Left colon (tissue), 2 donors: ENCODE results near the gene ROBO2. TPM values are rescaled to one million over a fixed set of nuclear protein-coding genes. Genes with fewer than 3 reads are reported as not detected.

Experiments
- ATAC-seq: fragments of 200-7000 bp; cut with Tn5 transposase; one replicate; pipeline ENCODE4 v1.9.1; 2020; ENCODE audit warnings: mild to moderate bottlenecking, moderate library complexity
- DNase-seq, 2 donors: peaks; one replicate each; pipeline ENCODE4 v3.0.0-alpha.2; 2020
- intact Hi-C, 2 donors: fragments of 100-400 bp; cut with DNase I in 1 of 2; cut with micrococcal nuclease in 1 of 2; formaldehyde crosslinking; loops; one replicate each; pipeline versions ENCODE4 v1.11.2 to v1.14.0; 2022; cut with DNase I, micrococcal nuclease
- total RNA-seq, 2 donors: library from RNA; stranded (reverse); fragmentation: NEBNext Ultra II Directional; extraction: Animal tissue kit (Norgen Biotek cat#: 25700); gene quantifications; one replicate each; pipeline ENCODE4 v1.2.1, GENCODE V29; 2021
- donor health status: DM: no; HTN: no; CAD: no.
- donor health status: DM: yes; HTN: yes; CAD: no.

The ROBO2 gene
- total RNA-seq, 2 donors from 2014 or later, result 0.28 to 1.4 TPM

DNA sequence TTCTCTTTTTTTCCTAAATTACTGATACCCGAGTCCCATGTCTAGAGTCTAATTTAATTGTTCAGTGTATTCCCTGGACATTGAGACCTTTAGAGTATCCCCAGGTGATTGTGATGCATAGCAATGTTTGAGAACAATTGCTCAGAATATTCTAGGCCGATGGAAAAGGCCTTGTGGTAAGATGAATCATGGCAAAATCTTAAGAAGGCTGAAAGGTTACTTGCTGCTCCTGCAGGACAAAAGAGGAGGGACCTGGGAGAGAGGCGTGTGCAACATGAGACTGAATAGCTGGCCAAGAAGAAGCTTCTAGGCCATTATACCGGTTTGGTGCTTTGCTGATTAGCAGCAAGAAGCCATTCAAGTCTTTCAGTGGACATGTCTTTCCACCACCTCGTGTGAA, 256.6 kb downstream of the ROBO2 start:
- no peak for ATAC-seq
- intact Hi-C loops, result no loop called here
- no peak for DNase-seq

DNA sequence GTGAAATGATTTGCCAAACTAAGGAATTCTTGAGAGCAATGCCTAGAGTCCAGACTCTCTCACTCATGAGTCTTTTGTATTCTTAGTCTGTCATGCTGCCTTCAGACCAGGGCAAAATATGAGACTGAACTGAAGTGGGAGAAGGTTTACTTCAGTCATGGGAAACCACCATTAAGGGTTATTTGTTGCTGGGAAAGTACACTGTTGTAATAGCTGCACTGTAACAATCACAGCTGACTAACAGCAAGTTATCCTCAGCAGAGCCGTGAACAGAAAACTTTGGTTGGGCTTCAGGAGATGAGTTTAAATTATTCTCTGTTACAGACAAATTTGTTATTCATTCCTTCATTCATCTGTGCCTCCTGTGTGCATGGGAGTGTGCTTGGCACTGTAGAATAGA, 258.5 kb downstream of the ROBO2 start:
- intact Hi-C loops, result no loop called here
- DNase-seq, result no peak
- no peak for ATAC-seq

DNA sequence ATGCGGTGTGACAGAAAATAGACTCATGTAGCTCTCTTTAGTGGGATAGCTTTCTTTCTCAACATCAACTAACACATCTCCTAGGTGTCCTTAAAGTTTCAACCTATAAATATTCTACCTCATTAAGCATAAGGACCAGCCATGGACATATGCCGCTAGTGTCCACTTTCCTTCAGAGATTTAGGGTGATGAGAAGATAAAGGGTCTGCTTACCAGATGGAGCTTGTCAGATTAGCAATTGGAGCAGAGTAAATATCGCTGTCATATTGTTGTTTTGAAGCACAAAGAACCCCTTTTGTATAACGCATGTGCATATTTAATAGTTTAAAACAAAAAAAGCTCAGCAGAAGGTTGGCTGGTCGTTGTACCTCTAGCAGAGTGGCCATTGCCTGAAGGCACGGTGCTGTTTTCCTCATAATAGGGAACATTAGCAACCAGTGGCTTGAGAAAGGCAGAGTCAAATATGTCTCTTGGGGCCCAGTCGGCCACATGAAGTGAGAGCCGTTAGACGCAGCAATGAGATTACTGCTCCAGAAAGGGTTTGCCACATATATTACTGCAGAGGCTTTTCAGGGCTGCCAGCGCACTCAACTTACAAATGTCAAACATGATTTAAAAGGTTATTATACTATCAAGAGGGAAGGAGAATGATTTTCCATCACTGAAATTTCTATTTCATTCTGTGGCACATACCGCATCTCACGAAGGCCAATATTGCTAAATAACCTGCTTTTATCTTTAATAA, 264.2 kb downstream of the ROBO2 start:
- DNase-seq (no peak), ATAC-seq (no peak)
- intact Hi-C loops, result no loop called here

DNA sequence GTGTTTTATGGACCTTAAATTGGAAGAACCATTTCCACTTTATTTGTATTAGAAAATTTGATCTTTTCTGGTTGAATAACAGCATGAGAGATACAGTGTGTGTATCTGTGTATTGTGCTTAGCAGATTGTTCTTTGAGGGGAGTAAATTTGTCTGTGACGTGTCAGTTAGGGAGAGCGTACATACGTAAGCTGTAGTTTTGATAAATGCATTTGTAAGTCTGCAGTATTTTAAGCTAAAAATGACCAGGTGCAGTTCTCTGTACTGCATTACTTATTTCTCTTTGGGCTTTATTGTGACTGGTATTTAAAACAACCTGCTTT, 264.8 kb downstream of the ROBO2 start:
- ATAC-seq (no peak), DNase-seq (no peak)
- intact Hi-C loops, result no loop called here

DNA sequence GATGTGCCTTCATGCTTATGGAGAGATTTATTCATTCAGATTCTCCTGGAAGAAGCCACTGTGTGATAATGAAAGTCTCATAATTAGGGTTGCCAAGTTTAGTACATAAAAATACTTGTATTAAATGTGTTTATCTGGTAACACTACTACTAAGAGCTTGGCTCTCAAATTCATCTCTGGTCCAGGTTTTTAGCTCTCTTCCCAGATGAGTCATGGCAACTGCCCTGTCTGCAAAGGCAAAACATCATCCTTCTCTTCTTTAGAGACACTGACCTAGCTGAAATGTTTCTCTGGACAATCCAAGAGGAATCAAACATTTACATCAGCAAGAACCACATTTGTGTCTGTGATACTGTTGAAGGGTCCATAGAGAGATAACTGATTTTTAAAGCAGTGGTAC, 269.6 kb downstream of the ROBO2 start:
- no peak for DNase-seq
- intact Hi-C loops, result no loop called here

DNA sequence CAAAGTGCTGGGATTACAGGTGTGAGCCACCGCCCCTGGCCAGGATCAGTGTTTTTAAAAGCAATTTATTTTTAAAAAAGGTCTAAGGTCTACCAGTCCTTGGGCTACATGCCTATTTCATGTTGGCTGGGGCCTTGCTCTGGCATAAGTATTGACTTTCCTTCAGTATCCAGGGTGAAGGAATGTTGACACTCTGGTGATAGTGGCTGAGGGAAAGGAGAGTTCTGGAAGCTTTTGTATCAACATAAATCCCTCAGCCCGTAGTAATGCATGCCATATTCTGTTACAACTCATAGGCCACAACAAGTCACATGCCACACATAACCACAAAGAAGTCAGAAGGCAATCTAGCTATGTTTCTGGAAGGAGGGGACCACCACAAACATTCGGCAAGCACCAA, 273.9 kb downstream of the ROBO2 start:
- no peak for DNase-seq
- ATAC-seq, result no peak
- intact Hi-C loops, result no loop called here

More for the DNA sequence above, 269.6 kb downstream of the ROBO2 start:
- ATAC-seq, result no peak

DNA sequence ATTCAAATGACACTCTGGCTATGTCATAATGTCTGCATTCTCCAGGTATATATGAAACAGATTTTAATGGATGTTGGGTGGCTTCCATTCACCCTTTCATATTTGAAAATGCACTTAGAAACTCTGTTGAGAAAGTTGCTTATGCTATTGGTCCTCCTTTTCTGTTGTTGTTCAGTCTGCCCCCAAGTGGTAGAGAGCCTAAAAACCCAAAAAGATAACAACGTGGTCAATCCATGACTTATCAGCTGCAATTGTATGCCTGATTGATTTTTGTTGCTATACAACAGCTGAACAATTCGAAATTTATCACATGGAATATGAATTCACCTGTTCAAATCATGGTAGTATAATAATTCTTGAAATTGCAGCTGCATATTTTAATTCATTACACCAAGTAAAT, 279.8 kb downstream of the ROBO2 start:
- DNase-seq (no peak), ATAC-seq (no peak)
- intact Hi-C loops, result no loop called here

DNA sequence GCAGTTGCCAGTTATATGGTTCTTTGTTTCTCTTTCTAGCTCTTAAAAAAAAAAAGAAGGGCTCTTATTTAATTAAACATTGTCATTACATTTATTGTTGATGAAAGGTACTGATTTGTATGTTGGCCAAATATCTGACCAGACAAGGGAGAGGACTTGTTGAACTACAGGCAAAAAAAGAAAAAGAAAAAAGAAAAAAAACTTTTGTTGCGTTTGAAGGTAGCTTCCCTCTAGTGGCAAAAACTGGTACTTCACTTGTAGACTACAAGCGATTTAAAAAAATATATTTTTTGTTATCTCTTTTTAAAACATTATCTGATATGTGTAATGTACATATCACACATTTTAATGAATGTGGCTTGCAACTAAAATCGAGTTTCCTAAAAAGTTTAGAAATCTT, 280.6 kb downstream of the ROBO2 start:
- DNase-seq (no peak), ATAC-seq (no peak)
- intact Hi-C loops, result no loop called here

DNA sequence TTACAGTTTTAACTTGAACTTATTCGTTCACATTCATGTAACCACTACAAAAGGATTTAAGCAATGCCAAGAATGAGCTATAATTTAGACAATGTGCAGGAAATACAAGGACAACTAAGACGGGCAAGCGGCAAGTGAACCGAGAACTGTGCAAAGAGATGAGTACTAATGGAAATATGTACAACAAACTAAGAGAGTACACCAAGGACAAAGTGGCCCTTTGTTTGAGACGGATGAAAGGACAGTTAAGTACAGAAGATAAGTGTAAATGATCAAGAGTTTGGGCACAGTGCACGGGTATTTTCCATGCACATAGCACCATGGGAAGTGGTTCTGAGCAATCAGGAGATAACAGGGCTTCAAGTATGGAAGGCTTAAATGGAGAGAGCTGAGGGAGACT, 281.7 kb downstream of the ROBO2 start:
- intact Hi-C loops, result no loop called here
- DNase-seq (no peak), ATAC-seq (no peak)

DNA sequence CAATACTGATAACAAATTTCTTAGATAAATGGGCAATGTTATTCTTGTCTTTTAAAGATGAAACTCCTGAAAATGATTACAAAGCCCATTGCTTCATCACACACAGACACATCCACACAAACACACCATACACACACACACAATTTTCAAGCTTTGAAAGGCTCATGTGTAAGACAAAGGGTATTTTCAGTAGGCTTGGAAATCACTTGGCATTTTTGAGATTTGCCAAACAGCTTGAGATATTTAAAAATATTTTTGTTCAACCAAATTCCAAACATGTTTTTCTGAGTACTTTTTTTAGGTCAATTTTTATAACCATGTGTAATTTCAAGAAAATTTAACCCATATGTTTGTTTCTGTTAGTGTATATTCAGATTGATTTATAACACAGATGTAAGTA, 283.7 kb downstream of the ROBO2 start:
- ATAC-seq, result no peak
- intact Hi-C loops, result no loop called here
- no peak for DNase-seq

DNA sequence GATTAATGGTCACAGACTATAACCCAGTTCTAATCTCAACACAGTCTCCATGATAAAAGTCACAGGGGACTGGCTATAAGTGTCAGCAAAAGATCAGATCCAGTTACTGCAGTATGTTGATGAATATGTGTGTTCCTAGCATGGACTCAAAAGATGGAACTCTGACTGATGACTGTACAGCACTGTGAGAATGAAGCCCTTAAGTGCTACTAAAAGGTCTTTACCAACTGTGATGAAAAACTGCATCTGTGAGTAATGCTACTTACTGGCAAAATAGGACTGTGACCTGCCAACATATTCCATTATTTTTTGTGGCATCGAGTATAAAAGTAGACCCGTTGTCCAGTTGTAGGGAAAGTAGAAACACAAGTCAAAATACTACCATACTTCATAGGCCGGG, 284.2 kb downstream of the ROBO2 start:
- DNase-seq (no peak), ATAC-seq (no peak)
- intact Hi-C loops, result no loop called here

DNA sequence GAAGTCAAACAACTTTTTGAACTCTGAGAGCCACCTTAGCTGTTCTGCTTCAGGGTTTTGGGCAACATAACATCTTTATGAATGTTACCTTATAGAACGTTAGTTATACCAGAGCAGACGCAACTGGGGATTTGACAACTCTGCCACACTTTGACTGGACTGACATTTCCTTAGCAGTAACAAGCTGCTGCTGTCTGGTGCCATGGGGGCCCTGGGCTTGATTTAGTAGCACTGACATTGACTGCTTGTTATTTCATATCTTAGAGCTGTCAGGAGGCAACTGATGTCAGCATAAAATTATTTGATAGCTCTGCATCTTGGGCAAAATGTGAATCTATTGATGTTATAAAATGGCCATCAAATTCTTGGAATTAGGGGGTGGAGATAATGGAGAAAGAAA, 285.4 kb downstream of the ROBO2 start:
- intact Hi-C loops, result no loop called here
- no peak for DNase-seq
- ATAC-seq, result no peak

DNA sequence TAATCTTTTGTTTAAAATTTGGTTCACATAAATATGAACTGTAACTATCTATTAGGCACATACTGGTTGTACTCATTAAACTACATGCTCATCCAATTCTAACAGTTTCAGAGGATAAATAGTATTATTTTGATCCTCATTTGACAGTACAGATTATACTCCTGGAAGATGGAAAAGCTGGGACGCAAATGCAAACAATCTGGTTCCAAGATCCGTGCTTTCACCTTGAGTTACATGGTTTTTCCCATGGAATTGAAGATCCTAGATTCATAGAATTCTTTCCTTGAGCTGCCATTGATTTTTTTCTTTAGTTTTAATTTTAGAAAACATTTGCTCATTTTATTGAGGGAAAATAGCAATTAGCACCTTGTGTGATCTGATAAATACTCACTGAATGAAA, 285.8 kb downstream of the ROBO2 start:
- intact Hi-C loops, result no loop called here
- ATAC-seq (no peak), DNase-seq (no peak)

DNA sequence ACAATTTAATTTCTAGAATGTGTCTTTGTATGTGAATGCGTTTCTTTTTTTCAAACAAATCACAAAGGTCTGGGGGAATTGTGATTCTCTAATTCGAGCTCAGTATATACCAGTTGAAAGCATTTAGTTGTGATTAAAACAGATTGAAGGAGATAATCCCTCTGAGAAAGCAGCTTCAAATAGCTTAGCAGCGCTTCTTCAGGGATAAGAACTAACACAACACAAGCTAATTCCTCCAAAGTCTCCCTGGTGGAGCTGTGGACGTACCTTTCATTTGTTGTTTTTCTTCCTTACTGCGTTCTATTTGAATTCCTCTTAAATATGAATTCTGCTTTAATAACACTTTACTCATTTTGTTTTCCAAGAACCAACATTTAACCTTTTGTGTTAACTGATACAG, 286.7 kb downstream of the ROBO2 start:
- intact Hi-C loops, result no loop called here
- DNase-seq (no peak), ATAC-seq (no peak)

DNA sequence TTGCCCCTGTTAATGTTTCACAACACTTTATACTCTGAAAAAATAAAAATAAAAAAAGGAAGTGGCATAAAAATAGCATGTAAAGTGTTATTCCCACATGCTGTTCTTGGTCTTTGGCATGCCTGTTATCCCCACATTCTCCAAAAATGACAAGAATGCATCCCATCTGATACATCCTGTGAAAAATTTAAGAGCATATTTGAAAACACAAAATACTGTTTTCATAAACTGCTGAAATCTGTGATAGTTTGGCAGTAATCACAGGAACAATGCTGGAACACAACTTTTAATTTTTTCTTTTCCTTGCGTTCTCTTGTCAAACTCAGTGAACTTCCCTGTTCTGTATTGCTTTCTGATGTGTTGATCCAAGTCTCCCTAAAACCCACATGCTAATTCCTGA, 288.8 kb downstream of the ROBO2 start:
- ATAC-seq (no peak), DNase-seq (no peak)
- intact Hi-C loops, result no loop called here

DNA sequence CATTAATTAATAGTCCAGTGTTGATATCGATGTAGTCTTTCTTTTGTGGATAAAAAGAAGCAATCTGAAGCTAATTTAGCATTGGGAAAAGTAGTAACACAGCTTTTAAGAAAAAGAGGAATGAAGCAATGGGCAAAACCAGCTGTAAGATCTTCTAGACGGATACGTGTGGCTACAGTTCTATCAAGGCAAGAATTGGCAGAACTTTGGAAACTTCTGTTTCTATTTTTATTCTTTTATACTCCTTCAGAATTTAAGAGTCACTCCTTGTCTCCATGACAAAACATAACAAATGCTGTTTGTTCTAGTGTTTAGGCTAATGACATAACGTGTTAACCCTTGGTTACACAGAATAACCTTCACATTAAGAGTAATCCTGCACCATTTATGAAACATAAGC, 289.2 kb downstream of the ROBO2 start:
- intact Hi-C loops, result no loop called here
- DNase-seq (no peak), ATAC-seq (no peak)

DNA sequence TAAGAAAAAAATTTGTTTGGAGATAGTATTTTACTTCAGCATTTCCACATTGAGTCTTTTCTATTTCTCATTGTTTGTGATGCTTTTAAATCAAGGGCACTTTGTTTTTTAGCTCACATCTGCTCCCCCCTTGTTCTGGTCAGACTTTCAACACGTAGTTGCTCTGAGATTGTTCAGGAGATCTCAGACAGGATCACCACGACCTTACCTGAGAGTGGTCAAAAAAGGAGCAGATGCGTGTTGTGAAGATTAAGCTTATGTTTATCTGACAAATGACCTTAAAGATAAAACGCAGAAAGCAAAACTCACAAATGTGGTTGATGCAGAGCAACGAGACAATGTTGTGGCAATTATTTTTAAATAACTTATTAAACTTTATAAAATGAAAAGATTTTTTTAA, 298.3 kb downstream of the ROBO2 start:
- intact Hi-C loops, result no loop called here
- DNase-seq (no peak), ATAC-seq (no peak)

DNA sequence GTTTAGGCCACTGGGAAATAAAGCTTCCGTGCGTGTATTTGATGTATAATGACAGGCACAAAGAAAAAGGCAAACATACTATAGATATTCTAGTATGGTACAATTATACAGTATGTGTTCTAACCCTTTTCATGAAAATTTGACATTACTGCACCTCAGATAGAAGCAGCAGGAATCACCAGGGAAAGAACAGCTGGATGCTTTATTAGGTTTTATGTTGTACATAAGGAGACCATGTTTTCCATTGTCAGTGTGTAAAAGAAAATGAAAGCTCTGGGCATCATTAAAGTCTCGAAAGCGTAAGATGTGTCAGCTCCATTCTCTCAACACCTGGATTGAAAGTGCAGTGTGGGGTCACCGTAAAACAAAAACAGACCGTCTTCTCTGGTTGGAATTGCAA, 302.1 kb downstream of the ROBO2 start:
- ATAC-seq (no peak), DNase-seq (no peak)
- intact Hi-C loops, result no loop called here

DNA sequence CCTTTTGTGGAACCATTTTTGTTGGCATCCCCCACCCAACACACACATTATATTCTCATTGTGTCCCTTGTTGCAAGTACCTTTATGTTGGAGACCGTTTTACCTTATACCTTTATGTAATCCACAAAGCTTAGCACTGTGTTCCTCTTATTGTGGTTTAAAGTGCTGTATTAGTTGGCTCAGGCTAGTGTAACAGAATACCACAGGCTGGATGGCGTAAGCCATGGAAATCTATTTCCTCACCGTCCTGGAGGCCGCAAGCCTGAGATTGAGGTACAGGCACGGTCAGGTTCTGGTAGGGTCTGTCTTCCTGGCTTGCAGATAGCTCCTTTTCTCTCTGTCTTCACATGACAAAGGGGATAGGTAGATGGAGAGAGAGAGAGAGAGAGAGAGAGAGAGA, 302.8 kb downstream of the ROBO2 start:
- no peak for DNase-seq
- intact Hi-C loops, result no loop called here
- ATAC-seq, result no peak

DNA sequence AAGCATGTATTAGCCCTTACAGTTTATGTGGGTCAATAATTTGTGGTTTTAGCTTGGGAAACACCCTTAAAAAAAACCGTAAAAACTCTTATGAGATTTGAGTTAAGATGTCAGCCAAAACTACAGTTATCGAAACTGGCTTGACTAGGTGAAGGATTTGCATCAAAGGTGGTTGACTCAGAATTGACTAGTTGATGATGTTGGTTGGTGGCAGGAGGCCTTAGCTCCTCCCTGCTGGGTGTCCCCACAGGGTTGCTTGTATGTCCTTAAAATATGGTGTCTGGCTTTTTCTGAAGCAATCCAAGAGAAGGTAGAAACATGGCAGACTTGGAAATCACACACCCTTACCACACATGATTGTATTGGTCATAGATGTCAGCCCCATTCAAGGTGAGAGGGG, 305.1 kb downstream of the ROBO2 start:
- intact Hi-C loops, result no loop called here

DNA sequence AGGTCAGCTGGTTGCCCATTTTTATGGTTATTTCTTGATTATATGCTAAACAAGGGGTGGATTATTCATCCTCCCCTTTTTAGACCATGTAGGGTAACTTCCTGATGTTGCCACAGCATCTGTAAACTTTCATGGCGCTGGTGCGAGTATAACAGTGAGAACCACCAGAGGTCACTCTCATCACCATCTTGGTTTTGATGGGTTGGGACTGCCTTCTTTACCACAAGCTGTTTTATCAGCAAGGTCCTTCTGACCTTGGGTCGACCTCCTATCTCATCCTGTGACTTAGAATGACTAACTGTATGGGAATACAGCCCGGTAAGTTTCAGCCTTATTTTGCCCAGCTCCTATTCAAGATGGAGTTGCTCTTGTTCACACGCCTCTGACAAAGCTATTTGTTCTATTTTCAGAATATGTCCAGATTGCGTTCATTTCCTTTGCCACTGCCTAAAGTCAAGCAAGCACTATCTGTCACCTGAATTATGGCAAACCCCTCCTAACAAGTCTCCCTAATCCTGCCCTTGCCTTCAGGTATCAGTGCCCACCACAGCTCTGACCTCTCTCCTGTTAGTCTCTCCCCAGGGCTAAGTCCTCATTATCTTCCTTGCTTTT, 308.5 kb downstream of the ROBO2 start:
- intact Hi-C loops, result no loop called here
- no peak for ATAC-seq
- no peak for DNase-seq

More for the DNA sequence above, 305.1 kb downstream of the ROBO2 start:
- ATAC-seq (no peak), DNase-seq (no peak)
